ENCODE results near the gene ZNF775.
A peak's percentile ranks its signal among the peaks of the same experiment; 100 is the strongest.

Gene ZNF775

GRCh38 chr7:150412518-150413488 lies 33.7 kb downstream of the ZNF775 start:
- H3K27ac ChIP-seq = no peak overlapping the region
- no peak for TF ChIP-seq CTCF (conservative IDR thresholded peaks at IDR 0.05)

DNA sequence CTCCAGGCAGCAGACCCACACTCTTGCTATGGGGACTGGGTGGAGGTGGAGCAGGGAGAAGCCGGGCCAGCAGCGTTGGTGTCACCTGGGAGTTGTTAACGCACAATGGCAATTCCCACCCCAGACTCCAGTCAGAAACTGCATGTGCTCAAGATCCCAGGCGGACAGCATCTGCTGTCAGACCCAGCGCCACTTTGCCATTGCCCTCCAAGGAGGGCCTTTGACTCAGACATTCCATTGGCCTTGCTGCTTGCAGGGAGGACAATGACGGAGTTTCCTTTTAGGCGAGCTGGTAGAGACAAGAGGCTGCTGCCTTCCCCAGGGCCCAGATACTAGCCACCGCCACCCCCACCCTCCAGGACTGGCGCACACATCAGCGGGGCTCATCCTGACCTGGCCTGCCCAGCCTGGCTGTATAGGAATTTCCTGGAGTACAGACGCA lies 34.5 kb downstream of the ZNF775 start:
- TF ChIP-seq CTCF (conservative IDR thresholded peaks at IDR 0.05) = no peak

DNA sequence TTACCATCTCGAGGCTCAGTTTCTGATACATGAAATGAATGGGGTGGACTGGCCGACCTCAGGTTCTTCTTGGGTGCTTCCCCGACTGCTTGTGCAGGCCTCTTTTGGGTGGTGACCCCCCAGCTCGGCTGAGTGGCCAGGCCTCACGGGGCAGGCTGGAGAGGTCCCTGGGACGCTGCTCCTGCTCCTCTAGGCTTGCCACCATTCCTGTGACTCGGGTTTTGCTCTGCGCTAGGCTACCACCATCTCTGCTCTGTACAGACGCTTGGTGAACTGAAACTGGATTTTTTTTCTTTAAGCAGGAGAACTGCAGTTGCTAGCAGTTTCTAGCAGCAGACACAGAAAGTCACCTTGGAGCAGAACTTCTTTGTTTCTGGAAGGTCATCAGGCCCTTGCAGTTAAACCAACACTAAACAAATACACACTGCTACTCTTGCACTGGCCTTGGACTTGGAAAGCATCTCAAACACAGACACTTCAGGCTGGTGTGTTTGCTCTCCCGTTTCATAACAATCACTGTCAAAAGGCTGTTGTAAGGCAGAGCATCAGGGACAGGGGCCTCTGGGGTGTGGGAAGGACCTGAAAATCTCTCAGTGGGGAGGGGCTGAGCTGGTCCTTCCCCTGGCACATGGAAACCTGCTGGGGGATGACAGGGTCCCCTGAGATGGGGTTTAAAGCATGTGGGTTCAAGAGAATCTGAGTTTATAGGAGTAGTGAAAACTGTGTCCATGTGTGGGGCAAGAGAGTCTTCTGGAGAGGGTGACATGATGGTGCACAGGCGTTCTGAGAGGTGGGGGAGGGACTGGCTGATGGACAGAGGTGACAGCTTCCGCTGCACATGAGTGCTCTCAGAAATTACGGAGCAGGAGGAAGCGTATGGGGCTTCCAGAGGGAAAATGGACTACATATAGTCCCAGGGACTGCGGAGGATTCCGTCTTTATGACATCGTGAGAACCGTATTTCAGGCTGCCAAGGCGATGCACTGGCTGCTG lies 36.3 kb downstream of the ZNF775 start:
- peak overlapping the region; percentile 20; the same call in 1 of the 2 replicates for H3K27ac ChIP-seq
- TF ChIP-seq CTCF (conservative IDR thresholded peaks at IDR 0.05) = no peak

More for the DNA sequence above, 34.5 kb downstream of the ZNF775 start:
- no peak overlapping the region for H3K27ac ChIP-seq

- no peak overlapping the region for H3K27ac ChIP-seq
- no peak for TF ChIP-seq CTCF (conservative IDR thresholded peaks at IDR 0.05)
Observed at GRCh38 chr7:150417239-150417638, 38.1 kb downstream of the ZNF775 start.

GRCh38 chr7:150417863-150418262 lies 38.7 kb downstream of the ZNF775 start:
- H3K27ac ChIP-seq = no peak overlapping the region
- TF ChIP-seq CTCF (conservative IDR thresholded peaks at IDR 0.05) = 0 out of 2 replicates have a peak, but pooled peaks have one; percentile 17

GRCh38 chr7:150420242-150420641 lies 41.1 kb downstream of the ZNF775 start:
- no peak overlapping the region for H3K27ac ChIP-seq
- TF ChIP-seq CTCF (conservative IDR thresholded peaks at IDR 0.05) = no peak

Data from VCaP (cell line).